DND-41 (cell line): ENCODE measurements around the gene ZNF70.

Experiments
- EZH2 ChIP-seq: IDR thresholded peaks from 3 replicates; pipeline ENCODE4 v1.6.1; 2012; ENCODE audit warnings: borderline replicate concordance, low read depth, mild to moderate bottlenecking, moderate library complexity, low read length, inconsistent platforms; ENCODE audit not compliant: severe bottlenecking
- TF ChIP-seq, protein P1 (sequence below): IDR thresholded peaks from 2 replicates; pipeline ENCODE4 v1.5.1; 2012; ENCODE audit warnings: borderline replicate concordance, low read length, moderate library complexity, mild to moderate bottlenecking; ENCODE audit not compliant: poor library complexity, severe bottlenecking; ENCODE audit errors: extremely low read depth

DNA sequence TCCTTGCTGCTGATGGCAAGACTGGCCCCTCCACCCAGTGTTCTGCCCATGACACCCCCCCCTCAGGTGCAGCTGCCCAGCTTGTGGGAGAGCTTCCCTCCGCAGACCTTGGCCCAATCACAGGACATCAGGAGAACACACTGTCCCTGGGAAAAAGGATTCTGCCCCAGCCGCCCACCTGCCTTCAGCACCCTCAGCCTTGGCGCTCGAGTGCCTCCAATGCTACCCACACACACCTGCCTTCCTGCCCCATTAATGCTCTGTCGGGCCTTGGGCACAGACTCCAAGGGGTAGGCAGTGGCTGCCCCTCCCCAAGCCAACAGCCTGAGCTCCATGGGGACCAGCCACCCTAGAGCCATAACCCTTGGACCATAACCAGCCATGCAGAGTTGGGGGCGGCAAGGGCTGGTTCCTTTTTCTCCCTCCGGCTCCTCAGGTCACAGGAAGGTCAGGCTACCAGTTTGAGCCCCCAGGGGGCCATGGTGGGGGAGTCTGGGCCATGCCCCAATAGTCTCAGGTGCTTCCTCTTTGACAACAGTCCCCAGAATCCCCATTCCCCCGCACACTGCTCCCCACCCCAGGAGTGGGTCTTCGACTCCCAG lies 1.3 kb upstream of the ZNF70 start:
- TF ChIP-seq, protein P1, sequence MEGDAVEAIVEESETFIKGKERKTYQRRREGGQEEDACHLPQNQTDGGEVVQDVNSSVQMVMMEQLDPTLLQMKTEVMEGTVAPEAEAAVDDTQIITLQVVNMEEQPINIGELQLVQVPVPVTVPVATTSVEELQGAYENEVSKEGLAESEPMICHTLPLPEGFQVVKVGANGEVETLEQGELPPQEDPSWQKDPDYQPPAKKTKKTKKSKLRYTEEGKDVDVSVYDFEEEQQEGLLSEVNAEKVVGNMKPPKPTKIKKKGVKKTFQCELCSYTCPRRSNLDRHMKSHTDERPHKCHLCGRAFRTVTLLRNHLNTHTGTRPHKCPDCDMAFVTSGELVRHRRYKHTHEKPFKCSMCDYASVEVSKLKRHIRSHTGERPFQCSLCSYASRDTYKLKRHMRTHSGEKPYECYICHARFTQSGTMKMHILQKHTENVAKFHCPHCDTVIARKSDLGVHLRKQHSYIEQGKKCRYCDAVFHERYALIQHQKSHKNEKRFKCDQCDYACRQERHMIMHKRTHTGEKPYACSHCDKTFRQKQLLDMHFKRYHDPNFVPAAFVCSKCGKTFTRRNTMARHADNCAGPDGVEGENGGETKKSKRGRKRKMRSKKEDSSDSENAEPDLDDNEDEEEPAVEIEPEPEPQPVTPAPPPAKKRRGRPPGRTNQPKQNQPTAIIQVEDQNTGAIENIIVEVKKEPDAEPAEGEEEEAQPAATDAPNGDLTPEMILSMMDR = no peak
- no peak for TF ChIP-seq EZH2
